Medulla oblongata (tissue), 1 donor: ENCODE results near the gene MGAT3.

ENCODE experiments used
- DNase-seq: peaks from one replicate; pipeline ENCODE4 v3.0.0-alpha.2; 2015; ENCODE audit errors: extremely low spot score

Gene MGAT3

GRCh38 chr22:39528681-39529486, 72.1 kb downstream of the MGAT3 start:
- DNase-seq: peak; percentile 93

GRCh38 chr22:39529487-39529851, 72.7 kb downstream of the MGAT3 start:
- no peak for DNase-seq

- DNase-seq: no peak
Measured at GRCh38 chr22:39530116-39530515, 73.3 kb downstream of the MGAT3 start.

GRCh38 chr22:39530692-39531331, 74.0 kb downstream of the MGAT3 start:
- DNase-seq: no peak

GRCh38 chr22:39532215-39533073, 75.6 kb downstream of the MGAT3 start, which contains the start of gene RPS19BP1:
Gene RPS19BP1 (minus strand): TSS chr22:39532748. CDS start chr22:39532738, 10 bp downstream.
- DNase-seq: peak; percentile 99

- DNase-seq: no peak
Measured at GRCh38 chr22:39534092-39534506, 77.3 kb downstream of the MGAT3 start.

GRCh38 chr22:39534591-39535356, 78.0 kb downstream of the MGAT3 start:
- DNase-seq: peak; percentile 74

GRCh38 chr22:39535357-39535725, 78.5 kb downstream of the MGAT3 start:
- peak; percentile 1 for DNase-seq

GRCh38 chr22:39535831-39536449, 79.1 kb downstream of the MGAT3 start:
- DNase-seq: peak; percentile 1

- no peak for DNase-seq
Measured at GRCh38 chr22:39536711-39537110, 79.9 kb downstream of the MGAT3 start.

- no peak for DNase-seq
Measured at GRCh38 chr22:39537975-39538374, 81.2 kb downstream of the MGAT3 start.
